Stimulated activated CD8-positive, alpha-beta memory T cell treated with anti-CD3 and anti-CD28 coated beads, Interleukin-12 subunit alpha, Interleukin-12 subunit beta, amount 100 ng/mL, for 24 hours (primary cell): ENCODE measurements around the gene IGFBPL1.
"Not testable (repeated sequence)": the region's sequence is repeated elsewhere in the genome, so short reads cannot be mapped to it uniquely, and the experiment has no call there.

Experiments
- DNase-seq: peaks from one replicate; pipeline ENCODE4 v3.0.0-alpha.2; 2020; ENCODE audit errors: extremely low read depth

IGFBPL1 gene, protein sequence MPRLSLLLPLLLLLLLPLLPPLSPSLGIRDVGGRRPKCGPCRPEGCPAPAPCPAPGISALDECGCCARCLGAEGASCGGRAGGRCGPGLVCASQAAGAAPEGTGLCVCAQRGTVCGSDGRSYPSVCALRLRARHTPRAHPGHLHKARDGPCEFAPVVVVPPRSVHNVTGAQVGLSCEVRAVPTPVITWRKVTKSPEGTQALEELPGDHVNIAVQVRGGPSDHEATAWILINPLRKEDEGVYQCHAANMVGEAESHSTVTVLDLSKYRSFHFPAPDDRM

DNA sequence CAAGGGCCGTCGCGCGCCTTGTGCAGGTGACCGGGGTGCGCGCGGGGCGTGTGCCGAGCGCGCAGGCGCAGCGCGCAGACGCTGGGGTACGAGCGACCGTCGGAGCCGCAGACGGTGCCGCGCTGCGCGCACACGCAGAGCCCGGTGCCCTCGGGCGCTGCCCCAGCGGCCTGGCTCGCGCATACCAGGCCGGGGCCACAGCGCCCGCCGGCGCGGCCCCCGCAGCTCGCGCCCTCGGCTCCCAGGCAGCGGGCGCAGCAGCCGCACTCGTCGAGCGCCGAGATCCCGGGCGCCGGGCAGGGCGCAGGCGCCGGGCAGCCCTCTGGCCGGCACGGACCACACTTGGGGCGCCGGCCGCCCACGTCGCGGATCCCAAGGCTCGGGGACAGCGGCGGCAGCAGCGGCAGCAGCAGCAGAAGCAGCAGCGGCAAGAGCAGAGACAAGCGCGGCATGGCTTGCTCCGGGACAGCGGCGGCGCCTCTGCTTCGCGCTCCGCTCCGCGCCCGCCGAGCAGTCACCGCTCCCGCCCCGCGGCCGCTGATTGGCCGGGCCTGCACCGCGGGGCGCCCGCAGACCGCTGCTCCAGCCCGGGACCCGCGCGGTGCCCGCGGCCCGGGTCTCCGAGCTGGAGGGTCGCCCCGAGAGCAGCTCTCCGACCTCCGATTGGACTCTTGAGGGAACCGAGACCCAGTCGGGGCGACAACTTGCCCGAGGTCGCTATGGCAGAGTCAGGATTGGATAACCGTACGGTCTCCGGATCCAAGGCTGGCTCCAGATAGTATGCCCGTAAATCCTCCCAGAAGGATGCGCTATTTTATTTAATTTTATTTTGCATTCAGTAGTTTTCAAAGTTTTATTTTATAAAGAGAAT, at the start of gene IGFBPL1:
Gene IGFBPL1, minus strand, starts transcription at position 482 of the 871 bp plus-strand sequence. Its CDS starts 30 bp downstream, at position 452.
- DNase-seq: no peak

DNA sequence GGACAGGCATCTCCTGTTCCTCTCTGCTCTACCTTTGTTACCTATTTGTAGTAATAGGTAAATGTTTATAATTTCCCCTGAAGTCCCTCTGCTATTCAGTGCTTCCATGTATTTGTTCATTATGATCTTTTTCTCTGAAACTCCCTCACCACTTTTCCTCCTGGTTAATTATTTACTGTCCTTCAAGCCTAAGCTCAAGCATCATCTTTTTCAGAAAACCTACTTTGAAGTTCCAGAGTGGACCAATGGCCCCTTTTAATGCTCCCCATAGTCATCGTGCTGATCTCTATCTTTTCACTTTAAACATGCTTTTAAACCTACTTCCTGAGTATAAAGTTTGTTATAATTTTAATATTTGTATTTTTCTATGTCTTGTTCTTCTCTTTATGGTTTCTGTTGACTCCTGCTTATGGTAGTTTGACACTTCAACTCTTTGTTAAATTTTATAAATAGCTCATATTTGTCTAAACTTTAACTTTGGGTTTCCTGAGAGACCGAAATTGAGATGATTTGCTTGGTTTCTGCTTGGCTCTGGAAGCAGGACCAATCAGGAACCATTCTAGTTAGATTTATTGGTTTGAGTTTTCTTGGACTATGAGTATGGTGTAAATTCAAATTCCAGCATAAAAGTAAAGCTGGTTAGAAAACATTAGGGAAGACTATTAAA, 48.5 kb upstream of the IGFBPL1 start:
- not testable (repeated sequence) for DNase-seq

DNA sequence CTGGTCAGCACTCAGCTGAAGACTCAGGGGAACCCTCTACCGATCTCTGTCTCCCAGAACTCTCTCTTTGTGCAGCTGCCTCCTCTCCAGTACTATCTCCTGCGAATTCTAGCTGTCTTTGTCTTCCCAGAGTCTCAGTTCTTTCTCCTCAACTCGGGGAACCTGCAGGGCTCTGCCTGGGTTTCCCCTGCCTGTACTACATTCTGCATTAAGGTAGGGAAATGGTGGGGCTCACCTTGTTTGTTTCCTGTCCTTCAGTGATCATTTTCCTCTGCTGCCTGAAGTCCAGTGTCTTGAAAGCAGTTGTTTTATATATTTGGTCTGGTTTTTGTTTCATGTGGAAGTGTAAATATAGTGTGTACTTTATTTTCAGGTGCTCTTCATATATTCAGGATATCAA, 43.1 kb upstream of the IGFBPL1 start:
- DNase-seq: no peak

DNA sequence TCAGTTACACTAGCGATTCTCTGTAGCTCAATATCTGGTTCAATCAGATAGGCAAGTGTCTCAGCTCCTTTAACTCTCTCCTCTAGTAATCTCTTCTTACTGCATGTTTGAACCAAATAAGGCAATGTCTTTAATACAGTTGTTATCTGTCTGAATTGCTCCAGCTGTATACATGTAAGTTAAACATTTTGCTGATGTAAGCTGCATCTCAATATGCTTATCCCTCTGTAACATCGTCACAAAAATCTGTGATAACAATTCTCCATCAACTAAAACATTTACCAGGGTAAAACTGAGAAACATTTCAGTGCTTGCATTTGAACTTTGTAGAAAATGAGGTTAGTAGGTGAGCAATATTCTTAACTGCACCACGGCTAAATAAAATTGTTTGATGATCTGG, 29.6 kb upstream of the IGFBPL1 start:
- DNase-seq: no peak

DNA sequence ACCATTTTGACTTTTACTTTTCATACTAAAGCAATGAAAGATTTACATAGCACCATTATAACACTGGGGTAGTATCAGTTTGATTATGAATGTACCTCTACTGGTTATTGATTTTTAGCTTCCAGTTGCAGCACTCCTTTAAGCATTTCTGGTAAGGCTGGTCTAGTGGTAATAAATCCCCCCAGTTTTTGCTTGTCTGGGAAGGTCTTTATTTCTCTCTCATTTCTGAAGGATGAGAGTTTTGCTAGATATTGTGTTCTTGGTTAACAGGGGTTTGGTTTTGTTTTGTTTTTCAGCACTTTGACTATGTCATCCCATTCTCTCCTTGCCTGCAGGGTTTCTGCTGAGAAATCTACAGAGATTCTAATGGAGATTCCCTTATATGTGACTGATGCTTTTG, 26.9 kb upstream of the IGFBPL1 start:
- no peak for DNase-seq

DNA sequence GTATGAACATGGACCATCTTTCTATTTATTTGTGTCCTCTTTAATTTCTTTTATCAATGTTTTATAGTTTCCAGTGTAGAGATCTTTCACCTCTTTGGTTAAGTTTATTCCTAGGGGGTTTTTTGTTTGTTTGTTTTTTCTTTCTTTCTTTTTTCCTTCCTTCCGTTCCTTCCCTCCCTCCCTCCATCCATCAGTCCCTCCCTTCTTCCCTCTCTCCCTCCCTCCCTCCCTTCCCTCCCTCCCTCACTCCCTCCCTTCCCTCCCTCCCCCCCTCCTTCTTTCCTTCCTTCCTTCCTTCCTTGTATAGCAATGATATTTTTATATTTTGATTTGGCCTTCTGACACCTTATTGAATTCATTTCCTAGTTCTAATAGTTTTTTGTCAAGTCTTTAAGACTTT, 23.4 kb upstream of the IGFBPL1 start:
- no peak for DNase-seq

DNA sequence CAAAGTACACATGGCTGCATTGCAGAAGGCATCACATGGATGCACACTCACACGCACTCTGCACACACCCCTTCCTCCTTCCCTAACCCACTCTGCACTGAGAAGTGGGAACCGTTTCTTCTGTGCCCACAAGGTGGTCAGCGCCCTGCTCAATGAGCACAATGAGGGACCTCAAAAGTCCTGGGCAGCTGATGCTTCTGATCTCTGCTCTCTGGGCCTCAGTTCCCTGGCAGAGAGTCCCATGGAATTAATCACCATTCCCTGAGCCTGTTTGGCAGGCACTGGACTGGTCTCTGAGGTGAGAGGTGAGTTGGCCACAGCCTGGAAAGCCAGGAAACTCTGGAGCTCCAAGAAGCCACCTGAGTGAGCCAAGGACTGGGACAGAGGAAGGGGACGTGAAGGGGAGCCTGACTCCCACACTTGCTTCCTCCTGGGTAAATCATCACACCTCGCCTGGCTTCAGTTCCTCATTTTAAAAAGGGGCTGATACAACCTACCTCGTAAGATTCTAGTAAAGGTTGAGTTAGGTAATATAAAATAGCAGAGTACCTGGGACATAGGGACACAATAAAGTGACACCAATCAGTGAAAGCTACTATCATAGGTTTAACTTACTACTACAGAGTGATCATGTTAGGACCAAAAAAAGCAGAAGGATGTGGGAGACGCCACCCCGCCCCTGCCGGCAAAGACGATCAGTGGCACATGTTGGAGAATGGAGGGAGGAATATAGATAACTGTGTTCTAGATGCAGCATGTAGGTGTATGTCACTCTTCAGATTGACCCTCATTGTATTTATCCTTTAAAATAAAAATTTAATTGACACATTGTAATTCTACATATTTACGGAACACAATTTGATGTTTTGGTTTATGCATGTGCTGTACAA, 21.1 kb upstream of the IGFBPL1 start:
- DNase-seq: no peak

DNA sequence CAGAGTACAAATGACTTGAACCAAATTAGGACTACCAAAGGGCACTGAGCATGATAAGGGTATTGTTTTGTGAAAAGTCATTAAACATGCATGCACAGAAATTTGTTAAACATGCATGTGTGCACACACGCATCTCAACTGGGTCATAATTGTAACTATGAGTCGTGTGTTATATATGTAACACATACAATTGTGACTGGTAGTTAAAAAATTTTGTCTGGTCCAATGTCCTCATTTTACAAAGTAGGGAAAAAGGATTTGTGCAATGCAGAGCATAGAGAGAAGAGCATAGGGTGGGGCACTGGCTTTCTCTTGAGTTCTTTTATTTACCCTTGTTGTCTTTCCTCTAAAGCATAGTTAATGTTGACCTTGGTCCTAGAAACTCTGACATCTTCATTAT, 19.3 kb upstream of the IGFBPL1 start:
- DNase-seq: no peak

DNA sequence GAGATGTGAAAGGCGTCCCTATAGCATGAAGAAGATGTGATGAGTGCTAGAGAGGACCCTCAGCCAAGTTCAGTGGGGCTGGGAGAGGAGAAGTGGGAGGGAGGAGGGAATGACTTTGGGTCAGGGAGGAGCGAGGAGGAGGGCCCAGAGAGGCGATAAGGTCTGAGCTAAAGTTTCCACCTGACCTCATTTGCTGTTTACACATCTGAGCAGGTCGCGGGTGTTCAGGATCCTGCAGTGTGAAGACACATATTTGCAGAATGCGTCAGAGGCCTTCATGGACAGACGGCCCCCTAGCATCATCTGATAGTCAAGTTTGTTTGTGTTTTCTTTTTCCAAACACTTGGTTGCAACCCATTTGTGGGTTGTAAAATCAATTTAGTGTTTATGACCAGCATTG, 18.9 kb upstream of the IGFBPL1 start:
- DNase-seq: no peak

DNA sequence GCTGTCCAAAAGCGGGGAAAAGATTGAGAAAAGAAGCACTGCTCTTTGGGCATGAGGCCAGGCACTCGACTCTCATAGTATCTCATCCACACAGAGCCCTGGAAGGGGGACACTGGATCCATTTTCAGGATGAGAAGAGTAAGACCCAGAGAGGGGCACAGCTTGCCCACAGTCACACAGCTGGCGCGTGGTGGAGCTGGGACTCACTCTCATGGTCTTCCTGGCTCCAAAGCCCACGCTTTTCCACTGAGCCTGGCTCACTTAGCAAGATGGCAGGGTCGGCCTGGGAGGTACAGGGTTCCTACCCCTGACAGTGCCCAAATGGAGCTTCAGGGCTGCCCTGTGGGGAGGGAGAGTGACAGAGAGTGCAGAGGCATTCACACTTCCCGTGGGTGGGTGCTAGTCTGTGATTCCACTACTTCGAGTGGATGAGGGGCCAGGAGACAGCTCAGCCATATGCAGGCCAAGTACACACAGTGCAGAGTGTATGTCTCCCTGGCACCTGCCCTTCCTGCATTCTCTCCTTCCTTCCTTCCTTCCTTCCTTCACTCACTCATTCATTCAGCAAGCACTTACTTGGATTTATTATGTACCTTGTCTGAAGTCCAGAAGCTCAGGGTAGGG, 18.3 kb upstream of the IGFBPL1 start:
- DNase-seq: no peak

DNA sequence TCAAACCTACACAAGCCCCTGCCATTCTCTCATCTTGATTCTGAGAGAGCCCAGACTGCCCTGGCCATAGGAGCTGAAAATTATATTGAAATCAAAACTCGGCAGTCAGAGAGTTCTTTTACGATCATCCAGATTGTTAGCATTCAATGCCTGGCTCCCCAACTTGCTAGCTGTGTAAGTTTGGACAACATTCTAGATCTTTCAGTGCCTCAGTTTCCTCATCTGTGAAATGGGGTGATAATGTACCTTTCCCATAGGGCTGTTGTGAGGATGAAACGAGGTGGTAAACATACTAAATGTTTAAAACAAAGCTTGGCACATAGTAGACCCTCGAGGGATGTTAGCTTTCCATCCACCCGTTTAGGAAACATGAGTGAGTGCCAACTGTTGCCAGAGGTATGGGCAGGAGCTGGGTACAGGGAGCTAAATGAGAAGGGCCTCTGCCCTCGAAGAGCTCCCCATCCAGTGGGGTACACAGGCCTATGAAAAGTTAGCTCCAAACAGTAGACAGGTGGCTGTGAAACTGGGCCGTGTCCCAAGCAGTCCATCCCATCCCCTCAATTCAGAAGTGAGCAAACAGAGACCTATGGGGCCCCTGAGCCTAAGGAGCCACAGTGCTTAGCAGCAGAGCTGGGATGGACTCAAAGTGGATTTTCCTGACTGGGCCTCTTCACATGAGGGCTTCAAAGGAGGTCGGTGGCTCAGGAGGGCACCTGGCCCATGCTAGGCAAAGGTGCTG, 17.3 kb upstream of the IGFBPL1 start:
- DNase-seq: no peak

DNA sequence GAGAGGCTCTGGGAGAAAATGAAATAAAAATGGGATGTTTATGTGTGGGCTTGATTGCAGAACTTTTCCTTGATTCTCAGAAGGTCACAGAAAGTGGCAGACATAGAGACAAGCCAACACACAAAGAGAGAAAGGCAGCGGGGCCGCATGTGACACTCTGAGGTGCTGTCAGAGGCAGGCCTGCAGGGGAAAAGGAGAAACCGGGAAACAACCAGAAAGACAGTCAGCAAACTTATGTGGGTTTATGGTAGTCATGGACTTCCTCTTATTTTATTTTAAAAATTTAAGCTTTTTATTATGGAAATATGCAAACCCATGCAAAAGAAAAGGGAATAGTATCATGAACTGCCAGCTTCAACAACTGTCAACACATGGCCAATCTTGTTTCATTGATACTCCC, 16.3 kb upstream of the IGFBPL1 start:
- no peak for DNase-seq

DNA sequence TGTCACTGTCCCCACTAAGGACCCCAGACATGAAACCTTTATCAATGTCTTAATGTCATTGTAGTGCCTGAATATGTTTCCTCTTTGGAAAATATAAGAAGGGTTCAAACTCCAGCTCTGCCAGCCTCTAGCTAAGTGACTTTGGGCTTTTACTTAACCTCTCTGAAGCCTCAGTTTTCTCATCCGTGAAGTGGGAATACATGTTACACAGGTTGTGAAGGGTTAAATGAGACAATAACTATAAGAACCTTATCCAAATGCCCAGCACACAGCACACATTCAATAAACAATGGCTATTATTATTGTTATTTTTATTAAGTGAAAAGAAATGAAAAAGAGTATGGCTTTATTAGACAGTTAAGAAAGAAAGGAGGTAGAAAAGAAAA, 15.7 kb upstream of the IGFBPL1 start:
- no peak for DNase-seq

DNA sequence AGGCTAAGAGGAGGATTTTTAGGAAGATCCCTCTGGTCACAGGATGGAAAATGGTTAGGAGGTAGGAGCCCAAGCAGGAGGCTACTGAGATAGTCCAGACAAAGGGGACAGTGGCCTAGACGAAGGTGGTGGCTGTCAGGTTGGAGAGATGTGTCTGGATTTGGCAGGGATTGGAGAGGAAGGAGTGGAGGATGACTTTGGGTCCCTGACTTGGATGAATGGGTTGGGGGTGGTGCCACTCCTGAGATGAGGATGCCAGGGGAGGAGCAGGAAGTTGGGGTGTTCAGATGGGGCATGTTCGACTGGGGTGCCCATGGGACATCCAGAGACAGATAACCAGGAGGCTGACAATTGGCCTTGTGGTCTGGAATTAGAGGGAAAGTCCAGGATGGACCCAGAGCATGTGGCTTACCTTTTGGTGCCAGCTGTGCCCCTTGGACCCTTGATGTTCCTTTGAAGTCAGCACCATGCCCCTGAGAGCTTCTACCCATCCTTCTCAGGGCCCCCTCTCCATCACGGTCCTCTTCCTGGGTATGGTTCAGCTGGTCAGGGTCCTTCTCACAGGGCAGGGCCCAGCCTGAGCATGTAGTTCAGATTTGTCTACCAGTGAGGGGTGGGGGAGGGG, 15.1 kb upstream of the IGFBPL1 start:
- DNase-seq: no peak

DNA sequence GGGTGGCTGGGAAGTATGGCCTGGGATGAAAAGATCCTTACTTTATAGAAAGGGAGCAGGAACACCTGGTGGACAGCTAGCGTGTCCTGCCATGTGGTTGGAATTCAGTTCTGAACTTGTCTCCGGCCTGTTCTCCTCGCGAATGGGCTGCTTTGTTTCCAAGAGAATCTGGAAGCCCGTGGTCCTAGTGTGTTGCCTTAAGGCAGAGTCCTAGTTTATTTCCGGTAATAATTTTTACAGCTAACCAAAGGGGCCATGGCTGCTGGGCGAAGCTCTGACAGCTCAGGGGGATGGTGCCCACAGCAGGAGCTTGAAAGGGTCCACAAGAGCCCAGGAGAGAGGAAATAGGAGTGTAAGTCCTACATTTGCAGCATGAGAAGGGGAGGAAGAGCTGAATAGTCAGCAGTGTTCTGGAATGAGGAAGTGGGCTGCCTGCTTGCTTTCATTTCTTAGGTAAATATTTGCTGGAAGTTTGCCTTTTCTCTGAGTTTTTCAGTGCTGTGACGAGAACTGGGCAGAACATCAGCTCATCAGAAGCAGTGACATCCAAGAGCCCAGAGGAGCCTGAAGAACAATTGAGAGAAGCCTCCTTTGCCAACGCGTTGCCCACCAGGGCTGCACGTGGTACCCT, 13.1 kb upstream of the IGFBPL1 start:
- no peak for DNase-seq

DNA sequence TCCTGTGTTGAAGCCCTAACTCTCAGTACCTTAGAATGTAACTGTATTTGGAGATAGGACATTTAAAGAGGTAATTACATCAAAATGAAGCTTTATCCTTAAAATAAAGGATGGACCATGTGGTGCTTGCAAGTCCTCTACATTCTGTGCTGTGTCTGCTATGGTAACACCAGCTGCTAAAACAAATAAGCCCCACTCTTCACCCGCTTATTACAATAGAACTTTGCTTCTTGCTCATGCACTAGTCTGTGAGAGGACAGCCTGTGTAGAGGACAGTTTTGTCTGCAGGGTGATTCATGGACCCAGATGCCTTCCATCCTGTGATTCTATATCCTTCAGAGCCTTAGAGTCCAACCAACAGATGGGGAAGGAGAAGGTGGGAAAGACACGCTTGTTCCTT, 12.5 kb upstream of the IGFBPL1 start:
- DNase-seq: no peak

DNA sequence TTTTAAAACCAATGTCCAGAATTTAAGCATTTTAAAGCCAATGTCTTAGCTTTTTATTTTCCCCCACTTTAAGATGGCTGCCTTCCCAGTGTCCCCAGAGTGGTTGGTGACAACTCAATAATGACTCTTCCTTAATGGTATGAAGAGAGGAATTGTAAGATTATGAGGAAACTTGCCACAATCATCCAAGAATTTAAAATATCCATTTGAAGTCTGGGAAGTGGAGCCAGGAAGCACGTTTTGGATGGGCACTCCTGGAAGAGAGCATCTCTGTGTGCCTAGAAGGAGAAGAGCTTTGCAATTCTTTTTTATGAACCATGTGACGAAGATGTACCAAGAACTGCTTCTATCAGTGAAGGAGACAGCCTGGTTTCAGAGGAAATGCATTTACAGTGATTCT, 11.3 kb upstream of the IGFBPL1 start:
- no peak for DNase-seq

DNA sequence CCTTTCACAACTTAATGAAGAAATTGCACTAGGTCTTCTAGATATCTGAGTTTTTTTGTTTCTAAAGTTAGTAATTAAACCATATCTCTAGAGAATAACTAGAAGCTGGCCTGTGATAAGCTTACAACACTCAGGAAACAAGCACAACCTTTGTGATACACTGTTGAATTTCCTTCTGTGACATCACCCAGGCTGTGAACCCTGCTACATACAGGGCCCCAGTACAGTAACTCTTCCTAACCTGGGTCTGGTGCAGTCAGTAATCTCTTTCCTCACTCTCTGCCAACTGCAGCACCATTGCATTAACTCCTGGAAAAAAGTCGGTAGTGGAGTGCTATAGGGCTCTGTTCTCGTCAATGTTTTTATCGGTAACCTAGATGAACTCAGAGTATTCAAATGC, 10.6 kb upstream of the IGFBPL1 start:
- no peak for DNase-seq

DNA sequence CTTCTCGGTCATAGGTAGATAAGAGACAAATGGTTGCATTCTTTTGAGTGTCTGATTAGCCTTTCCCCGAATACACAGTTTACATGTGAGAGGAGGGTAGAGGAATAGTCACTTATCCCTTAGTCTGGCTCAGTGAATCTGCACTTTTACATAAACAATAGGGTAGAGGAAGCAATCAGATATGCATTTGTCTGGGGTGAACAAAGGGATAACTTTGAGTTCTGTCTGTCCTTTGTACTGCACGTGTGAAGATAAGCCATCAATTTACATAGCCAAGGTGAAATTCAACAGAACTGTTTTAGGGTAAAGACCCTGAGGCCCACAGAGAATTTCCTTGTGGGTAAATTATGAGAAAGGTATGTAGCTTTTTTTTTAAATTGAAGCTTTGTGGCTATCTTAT, 10.1 kb upstream of the IGFBPL1 start:
- no peak for DNase-seq
